Measurements from ENCODE around the gene MICALL1. TPM values are rescaled to one million over a fixed set of nuclear protein-coding genes. Genes with fewer than 3 reads are reported as not detected.
A peak's percentile ranks its signal among the peaks of the same experiment; 100 is the strongest.

Gene MICALL1
- total and polyA plus RNA-seq, 5 donors from 2014 or later, result 1.1 to 25.2 (median 1.8) TPM

DNA sequence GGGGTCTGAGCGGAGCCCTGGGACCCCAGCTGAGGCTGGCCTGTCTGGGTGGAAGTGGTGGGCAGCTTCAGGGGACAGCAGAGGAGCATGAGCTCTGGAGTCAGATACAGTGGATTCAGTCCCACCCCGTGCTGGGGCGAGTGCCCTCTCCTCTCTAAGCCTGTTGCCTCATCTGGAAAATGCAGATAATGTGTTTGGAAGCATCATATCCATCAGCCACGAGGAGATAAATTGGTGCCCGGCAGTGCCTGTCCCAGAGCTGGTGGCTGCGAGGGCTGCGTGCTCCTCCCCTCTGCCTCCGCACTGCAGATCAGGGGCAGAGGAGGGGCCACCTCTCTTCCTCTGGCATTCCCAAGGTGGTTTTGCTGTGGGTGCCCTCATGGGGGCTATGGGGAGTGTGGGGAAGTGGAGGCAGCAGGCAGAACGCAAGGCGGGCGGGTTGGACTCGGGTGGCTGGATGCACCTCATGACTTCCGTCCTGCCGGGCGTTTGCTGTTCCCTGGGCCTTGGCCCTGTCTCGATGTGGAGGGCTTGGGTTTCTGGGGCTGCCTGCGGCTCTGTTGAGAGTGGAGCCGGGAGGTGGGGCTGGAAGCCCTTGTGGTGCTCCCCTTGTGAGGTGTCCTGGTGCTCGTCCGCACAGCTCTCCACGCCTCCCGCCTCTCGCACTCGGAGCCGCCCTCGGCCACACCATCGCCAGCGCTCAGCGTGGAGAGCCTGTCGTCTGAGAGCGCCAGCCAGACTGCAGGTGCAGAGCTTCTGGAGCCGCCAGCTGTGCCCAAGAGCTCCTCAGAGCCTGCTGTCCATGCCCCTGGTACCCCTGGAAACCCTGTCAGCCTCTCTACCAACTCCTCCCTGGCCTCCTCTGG is 20.9 kb downstream of the MICALL1 start:
- ATAC-seq (ENCODE audit: low read depth in 2 of 2) (no peak), DNase-seq (no peak)
- Histone ChIP-seq H3K4me3 (ENCODE audit: low read depth, low read length) (no peak overlapping the region), H3K9me3 (ENCODE audit: control insufficient read depth in 2 of 2, low read length in 2 of 2) (no peaks in the 10 kb centered on the region), H3K27me3 (ENCODE audit: control insufficient read depth, insufficient read depth, low read length) (no peaks in the 10 kb centered on the region), H3K27ac (ENCODE audit: insufficient read depth, low read length, poor library complexity, severe bottlenecking) (no peak overlapping the region), H3K36me3 (ENCODE audit: control insufficient read depth, insufficient read depth, low read length) (peaks cover 20% of the 10 kb centered on the region), H3K4me1 (ENCODE audit: control insufficient read depth, insufficient read depth, low read length, poor library complexity, severe bottlenecking) (no peaks in the 10 kb centered on the region)
- H3K27me3 Mint-ChIP-seq, result no peaks in the 10 kb centered on the region
- H3K27ac Mint-ChIP-seq, result no peak overlapping the region
- H3K36me3 Mint-ChIP-seq, result peaks cover 18% of the 10 kb centered on the region
- H3K9me3 Mint-ChIP-seq, result peaks cover 0 to 1% (median 0%) of the 10 kb centered on the region in 7 donors
- no peak overlapping the region for H3K4me3 Mint-ChIP-seq
- peaks cover 0 to 4% (median 0%) of the 10 kb centered on the region in 4 donors for H3K4me1 Mint-ChIP-seq

DNA sequence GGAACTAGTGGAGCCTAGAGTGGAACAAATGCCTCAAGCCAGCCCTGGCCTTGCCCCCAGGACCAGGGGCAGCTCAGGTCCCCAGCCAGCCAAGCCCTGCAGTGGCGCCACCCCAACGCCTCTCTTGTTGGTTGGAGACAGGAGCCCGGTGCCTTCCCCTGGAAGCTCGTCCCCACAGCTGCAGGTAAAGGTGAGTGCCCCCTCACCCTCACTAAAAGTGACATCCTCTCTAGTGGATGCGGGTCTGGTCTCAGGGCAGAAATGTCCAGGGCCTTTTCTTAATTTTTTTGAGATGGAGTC is 21.5 kb downstream of the MICALL1 start:
- H3K9me3 Mint-ChIP-seq, result peaks cover 0 to 1% (median 0%) of the 10 kb centered on the region in 7 donors
- H3K27me3 Mint-ChIP-seq, result no peaks in the 10 kb centered on the region
- Histone ChIP-seq H3K36me3 (ENCODE audit: control insufficient read depth, insufficient read depth, low read length) (peaks cover 20% of the 10 kb centered on the region), H3K9me3 (ENCODE audit: control insufficient read depth in 2 of 2, low read length in 2 of 2) (no peaks in the 10 kb centered on the region), H3K4me3 (ENCODE audit: low read depth, low read length) (no peak overlapping the region), H3K27ac (ENCODE audit: insufficient read depth, low read length, poor library complexity, severe bottlenecking) (no peak overlapping the region), H3K4me1 (ENCODE audit: control insufficient read depth, insufficient read depth, low read length, poor library complexity, severe bottlenecking) (no peaks in the 10 kb centered on the region), H3K27me3 (ENCODE audit: control insufficient read depth, insufficient read depth, low read length) (no peaks in the 10 kb centered on the region)
- H3K4me3 Mint-ChIP-seq, result no peak overlapping the region
- H3K4me1 Mint-ChIP-seq, result peaks cover 0 to 4% (median 0%) of the 10 kb centered on the region in 4 donors
- DNase-seq (no peak), ATAC-seq (ENCODE audit: low read depth in 2 of 2) (no peak)
- no peak overlapping the region for H3K27ac Mint-ChIP-seq
- peaks cover 19% of the 10 kb centered on the region for H3K36me3 Mint-ChIP-seq

DNA sequence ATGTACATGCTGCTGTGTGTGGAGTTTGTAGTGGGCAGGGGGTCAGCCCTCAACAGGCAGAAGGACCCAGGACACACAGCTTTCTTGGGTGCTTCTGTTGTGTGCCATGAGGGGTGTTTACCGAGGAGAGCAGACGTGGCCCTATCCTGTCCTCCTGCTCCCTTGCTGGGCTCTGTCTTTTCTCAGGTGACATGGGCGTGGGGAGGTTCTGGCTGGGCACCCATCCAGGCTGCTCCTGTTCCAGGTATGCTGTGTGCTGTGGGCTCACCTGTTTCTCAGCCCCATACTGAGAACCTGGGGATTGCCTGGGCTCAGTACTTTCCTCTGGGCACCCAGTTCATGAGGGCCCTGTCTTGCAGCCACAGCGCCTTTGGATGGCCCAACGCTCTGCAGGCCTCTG is 23.3 kb downstream of the MICALL1 start:
- DNase-seq (no peak), ATAC-seq (ENCODE audit: low read depth in 2 of 2) (no peak)
- Histone ChIP-seq H3K36me3 (ENCODE audit: control insufficient read depth, insufficient read depth, low read length) (peaks cover 20% of the 10 kb centered on the region), H3K4me1 (ENCODE audit: control insufficient read depth, insufficient read depth, low read length, poor library complexity, severe bottlenecking) (peaks cover 5% of the 10 kb centered on the region), H3K27ac (ENCODE audit: insufficient read depth, low read length, poor library complexity, severe bottlenecking) (no peak overlapping the region), H3K4me3 (ENCODE audit: low read depth, low read length) (no peak overlapping the region), H3K27me3 (ENCODE audit: control insufficient read depth, insufficient read depth, low read length) (no peaks in the 10 kb centered on the region), H3K9me3 (ENCODE audit: control insufficient read depth in 2 of 2, low read length in 2 of 2) (no peaks in the 10 kb centered on the region)
- H3K4me1 Mint-ChIP-seq, result peaks cover 0 to 17% (median 4%) of the 10 kb centered on the region in 4 donors
- no peaks in the 10 kb centered on the region for H3K27me3 Mint-ChIP-seq
- H3K4me3 Mint-ChIP-seq, result no peak overlapping the region
- no peak overlapping the region for H3K27ac Mint-ChIP-seq
- peaks cover 15% of the 10 kb centered on the region for H3K36me3 Mint-ChIP-seq
- H3K9me3 Mint-ChIP-seq, result peaks cover 0 to 1% (median 0%) of the 10 kb centered on the region in 7 donors

DNA sequence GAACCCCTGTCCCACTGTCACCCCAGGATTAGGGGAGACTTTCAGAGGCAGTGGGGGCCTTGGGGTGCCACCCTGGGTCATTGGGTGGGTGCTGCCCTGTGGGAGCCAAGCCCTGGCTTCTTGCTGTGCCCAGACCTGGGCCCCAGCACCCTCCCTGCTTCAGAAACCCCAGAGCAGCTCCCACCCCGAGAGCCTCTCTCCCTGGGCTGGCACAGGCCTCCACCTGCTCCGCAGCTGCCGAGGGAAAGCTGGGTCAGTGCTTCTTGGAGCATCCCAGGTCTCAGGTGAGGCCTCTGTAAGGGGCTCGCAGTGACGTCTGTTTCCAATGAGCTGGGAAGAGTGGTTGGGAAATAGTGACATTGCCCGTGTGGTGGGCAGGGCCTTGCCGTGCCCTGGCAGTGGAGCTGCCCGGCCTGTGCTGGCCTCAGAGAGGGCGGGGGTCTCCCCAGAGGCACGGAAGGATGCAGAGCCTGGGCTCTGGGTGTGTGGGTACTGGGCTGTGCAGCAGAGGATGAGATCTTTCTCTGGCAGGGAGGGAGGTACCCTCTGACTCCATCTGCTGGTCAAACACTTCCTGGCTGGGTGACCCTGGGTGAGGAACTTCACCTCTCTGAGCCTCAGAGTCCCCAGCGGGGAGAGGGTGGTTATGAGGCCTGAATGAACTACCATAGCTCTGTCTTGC is 24.3 kb downstream of the MICALL1 start:
- no peak overlapping the region for H3K4me3 Mint-ChIP-seq
- H3K27ac Mint-ChIP-seq, result peak overlapping the region in 2 of 3 donors; percentile 66 to 71
- H3K36me3 Mint-ChIP-seq, result peaks cover 15% of the 10 kb centered on the region
- peaks cover 0 to 17% (median 4%) of the 10 kb centered on the region in 4 donors for H3K4me1 Mint-ChIP-seq
- ATAC-seq (ENCODE audit: low read depth in 2 of 2) (no peak), DNase-seq (peak in 1 of 3 donors; percentile 33)
- H3K27me3 ChIP-seq (ENCODE audit: control insufficient read depth, insufficient read depth, low read length), result no peaks in the 10 kb centered on the region
- H3K27me3 Mint-ChIP-seq, result no peaks in the 10 kb centered on the region
- H3K4me3 ChIP-seq (ENCODE audit: low read depth, low read length), result no peak overlapping the region
- peaks cover 5% of the 10 kb centered on the region for H3K4me1 ChIP-seq (ENCODE audit: control insufficient read depth, insufficient read depth, low read length, poor library complexity, severe bottlenecking)
- peaks cover 0 to 1% (median 0%) of the 10 kb centered on the region in 7 donors for H3K9me3 Mint-ChIP-seq
- H3K36me3 ChIP-seq (ENCODE audit: control insufficient read depth, insufficient read depth, low read length), result peaks cover 20% of the 10 kb centered on the region
- no peak overlapping the region for H3K27ac ChIP-seq (ENCODE audit: insufficient read depth, low read length, poor library complexity, severe bottlenecking)
- no peaks in the 10 kb centered on the region for H3K9me3 ChIP-seq (ENCODE audit: control insufficient read depth in 2 of 2, low read length in 2 of 2)

DNA sequence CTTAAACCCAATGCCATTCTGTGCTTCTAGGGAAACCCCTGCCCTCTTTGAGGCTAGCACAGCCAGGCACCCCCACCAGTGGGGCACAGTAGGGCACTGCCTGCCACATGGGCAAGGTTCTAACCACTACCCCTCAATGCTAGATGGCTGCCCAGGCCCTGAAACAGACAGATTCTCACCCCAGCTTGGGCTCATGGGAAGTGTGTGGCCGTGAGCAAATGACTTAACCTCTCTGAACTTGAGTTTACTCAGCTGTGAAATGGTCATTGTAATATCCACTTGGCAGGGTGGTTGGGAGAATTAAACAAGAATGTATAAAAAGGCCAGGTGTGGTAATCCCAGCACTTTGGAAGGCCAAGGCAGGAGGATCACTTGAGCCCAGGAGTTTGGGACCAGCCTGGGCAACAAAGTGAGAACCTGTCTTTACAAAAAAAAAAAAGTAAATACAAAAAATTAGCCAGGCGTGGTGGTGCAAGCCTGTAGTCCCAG is 24.9 kb downstream of the MICALL1 start:
- no peaks in the 10 kb centered on the region for H3K27me3 ChIP-seq (ENCODE audit: control insufficient read depth, insufficient read depth, low read length)

DNA sequence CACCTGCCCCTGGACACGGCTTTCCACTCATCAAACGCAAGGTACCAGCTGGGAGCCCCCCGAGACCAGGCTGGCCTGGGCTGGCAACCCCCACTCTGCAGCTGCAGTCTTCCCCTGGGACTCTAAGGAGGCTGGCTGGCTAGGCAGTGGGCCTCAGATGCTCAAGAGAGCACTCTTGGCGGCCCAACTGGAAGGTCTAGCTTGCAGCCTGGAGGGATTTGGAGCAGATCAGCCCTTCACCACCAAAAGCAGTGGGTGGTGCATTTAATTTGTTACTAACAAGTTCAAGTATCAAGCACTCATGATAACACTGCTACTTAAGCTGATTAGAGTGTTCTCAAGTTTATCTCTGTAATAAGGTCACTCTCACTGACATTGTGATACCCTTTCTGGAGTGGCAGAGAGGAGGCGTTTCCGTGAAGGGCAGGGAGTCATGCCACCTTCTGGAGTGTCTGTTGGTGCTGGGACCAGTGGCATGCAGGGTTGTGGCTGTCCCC is 25.8 kb downstream of the MICALL1 start:
- no peaks in the 10 kb centered on the region for H3K9me3 ChIP-seq (ENCODE audit: control insufficient read depth in 2 of 2, low read length in 2 of 2)
- Mint-ChIP-seq H3K4me3 (no peak overlapping the region), H3K9me3 (peaks cover 0 to 1% (median 0%) of the 10 kb centered on the region in 7 donors), H3K27ac (no peak overlapping the region), H3K27me3 (no peaks in the 10 kb centered on the region), H3K36me3 (peaks cover 12% of the 10 kb centered on the region), H3K4me1 (peaks cover 0 to 17% (median 4%) of the 10 kb centered on the region in 4 donors)
- H3K4me3 ChIP-seq (ENCODE audit: low read depth, low read length), result no peak overlapping the region
- H3K27ac ChIP-seq (ENCODE audit: insufficient read depth, low read length, poor library complexity, severe bottlenecking), result no peak overlapping the region
- H3K36me3 ChIP-seq (ENCODE audit: control insufficient read depth, insufficient read depth, low read length), result peaks cover 11% of the 10 kb centered on the region
- ATAC-seq (ENCODE audit: low read depth in 2 of 2), result no peak
- H3K27me3 ChIP-seq (ENCODE audit: control insufficient read depth, insufficient read depth, low read length), result no peaks in the 10 kb centered on the region
- DNase-seq, result no peak
- peaks cover 5% of the 10 kb centered on the region for H3K4me1 ChIP-seq (ENCODE audit: control insufficient read depth, insufficient read depth, low read length, poor library complexity, severe bottlenecking)

More for the DNA sequence above, 24.9 kb downstream of the MICALL1 start:
- H3K27me3 Mint-ChIP-seq, result no peaks in the 10 kb centered on the region
- Histone ChIP-seq H3K4me3 (ENCODE audit: low read depth, low read length) (no peak overlapping the region), H3K9me3 (ENCODE audit: control insufficient read depth in 2 of 2, low read length in 2 of 2) (no peaks in the 10 kb centered on the region), H3K36me3 (ENCODE audit: control insufficient read depth, insufficient read depth, low read length) (peaks cover 19% of the 10 kb centered on the region), H3K4me1 (ENCODE audit: control insufficient read depth, insufficient read depth, low read length, poor library complexity, severe bottlenecking) (peaks cover 5% of the 10 kb centered on the region), H3K27ac (ENCODE audit: insufficient read depth, low read length, poor library complexity, severe bottlenecking) (no peak overlapping the region)
- ATAC-seq (ENCODE audit: low read depth in 2 of 2) (no peak), DNase-seq (no peak)
- peaks cover 0 to 1% (median 0%) of the 10 kb centered on the region in 7 donors for H3K9me3 Mint-ChIP-seq
- no peak overlapping the region for H3K27ac Mint-ChIP-seq
- peaks cover 15% of the 10 kb centered on the region for H3K36me3 Mint-ChIP-seq
- H3K4me1 Mint-ChIP-seq, result peaks cover 0 to 17% (median 4%) of the 10 kb centered on the region in 4 donors
- no peak overlapping the region for H3K4me3 Mint-ChIP-seq

DNA sequence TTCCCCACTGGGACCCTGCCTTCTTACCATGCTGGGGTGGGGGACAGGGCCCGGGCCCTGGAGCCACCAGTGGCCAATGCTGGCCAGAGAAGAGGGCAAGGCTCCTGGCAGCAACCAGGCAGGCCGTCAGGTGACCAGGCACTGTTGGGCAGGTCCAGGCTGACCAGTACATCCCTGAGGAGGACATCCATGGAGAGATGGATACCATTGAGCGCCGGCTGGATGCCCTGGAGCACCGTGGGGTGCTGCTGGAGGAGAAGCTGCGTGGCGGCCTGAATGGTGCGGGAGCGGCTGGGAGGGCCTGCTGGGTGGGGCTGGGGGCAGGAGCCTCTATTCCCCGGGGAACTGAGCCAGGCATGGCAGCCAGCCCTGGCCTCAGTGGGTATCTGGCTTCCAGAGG is 26.3 kb downstream of the MICALL1 start:
- Mint-ChIP-seq H3K9me3 (peaks cover 0 to 1% (median 0%) of the 10 kb centered on the region in 7 donors), H3K4me1 (peaks cover 0 to 17% (median 4%) of the 10 kb centered on the region in 4 donors), H3K27ac (no peak overlapping the region), H3K4me3 (no peak overlapping the region), H3K27me3 (no peaks in the 10 kb centered on the region), H3K36me3 (peaks cover 12% of the 10 kb centered on the region)
- Histone ChIP-seq H3K27ac (ENCODE audit: insufficient read depth, low read length, poor library complexity, severe bottlenecking) (no peak overlapping the region), H3K4me1 (ENCODE audit: control insufficient read depth, insufficient read depth, low read length, poor library complexity, severe bottlenecking) (peaks cover 5% of the 10 kb centered on the region), H3K9me3 (ENCODE audit: control insufficient read depth in 2 of 2, low read length in 2 of 2) (no peaks in the 10 kb centered on the region), H3K4me3 (ENCODE audit: low read depth, low read length) (no peak overlapping the region), H3K27me3 (ENCODE audit: control insufficient read depth, insufficient read depth, low read length) (no peaks in the 10 kb centered on the region), H3K36me3 (ENCODE audit: control insufficient read depth, insufficient read depth, low read length) (peaks cover 9% of the 10 kb centered on the region)
- DNase-seq, result no peak
- ATAC-seq (ENCODE audit: low read depth in 2 of 2), result no peak
